ENCODE measurements around the gene RRN3. TPM values are rescaled to one million over a fixed set of nuclear protein-coding genes. Genes with fewer than 3 reads are reported as not detected.
"Not testable (repeated sequence)": the region's sequence is repeated elsewhere in the genome, so short reads cannot be mapped to it uniquely, and the experiment has no call there.

RRN3 gene, protein sequence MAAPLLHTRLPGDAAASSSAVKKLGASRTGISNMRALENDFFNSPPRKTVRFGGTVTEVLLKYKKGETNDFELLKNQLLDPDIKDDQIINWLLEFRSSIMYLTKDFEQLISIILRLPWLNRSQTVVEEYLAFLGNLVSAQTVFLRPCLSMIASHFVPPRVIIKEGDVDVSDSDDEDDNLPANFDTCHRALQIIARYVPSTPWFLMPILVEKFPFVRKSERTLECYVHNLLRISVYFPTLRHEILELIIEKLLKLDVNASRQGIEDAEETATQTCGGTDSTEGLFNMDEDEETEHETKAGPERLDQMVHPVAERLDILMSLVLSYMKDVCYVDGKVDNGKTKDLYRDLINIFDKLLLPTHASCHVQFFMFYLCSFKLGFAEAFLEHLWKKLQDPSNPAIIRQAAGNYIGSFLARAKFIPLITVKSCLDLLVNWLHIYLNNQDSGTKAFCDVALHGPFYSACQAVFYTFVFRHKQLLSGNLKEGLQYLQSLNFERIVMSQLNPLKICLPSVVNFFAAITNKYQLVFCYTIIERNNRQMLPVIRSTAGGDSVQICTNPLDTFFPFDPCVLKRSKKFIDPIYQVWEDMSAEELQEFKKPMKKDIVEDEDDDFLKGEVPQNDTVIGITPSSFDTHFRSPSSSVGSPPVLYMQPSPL
- 27.3 and 36.3 TPM in 2 replicates for total RNA-seq

DNA sequence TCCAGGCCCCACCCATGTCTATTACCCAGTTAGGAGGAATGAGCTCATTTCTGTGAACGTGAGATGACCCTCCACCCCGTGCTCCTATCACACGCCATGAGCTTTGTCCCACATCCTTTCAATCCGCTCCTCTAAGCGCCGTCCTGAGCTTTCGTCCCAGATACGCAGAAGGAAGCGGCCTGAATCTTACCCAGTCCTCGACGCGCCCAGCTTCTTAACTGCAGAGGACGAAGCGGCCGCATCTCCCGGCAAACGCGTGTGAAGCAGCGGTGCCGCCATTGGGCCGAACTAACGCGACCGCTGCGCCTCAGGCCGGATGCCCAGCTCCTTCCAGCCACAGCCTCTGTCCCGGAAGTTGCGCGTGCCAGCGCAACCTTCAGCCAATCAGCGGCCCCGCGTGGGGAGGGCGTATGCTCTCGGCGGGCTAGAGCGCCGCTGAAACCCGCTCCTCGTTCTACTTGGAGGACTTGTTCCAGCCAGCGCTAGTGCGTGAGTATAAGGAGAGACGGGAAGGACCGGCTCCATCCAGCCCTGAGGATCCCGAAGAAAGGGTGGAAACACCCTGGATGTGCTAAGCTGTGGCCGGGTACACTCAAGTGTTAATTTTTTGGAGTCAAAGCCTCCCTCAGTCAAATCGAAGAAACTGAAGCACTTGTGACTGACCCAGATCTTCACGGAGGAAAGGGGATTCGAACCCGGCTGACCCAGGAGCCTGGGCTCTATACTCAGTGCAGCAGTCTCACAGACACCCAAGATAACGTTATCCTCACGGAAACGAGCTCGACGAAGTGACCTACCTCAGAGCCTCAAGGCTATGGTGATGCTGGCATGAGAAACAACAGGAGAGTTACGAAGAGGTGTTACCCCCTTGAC is at the start of gene RRN3:
TSS of gene RRN3 (minus strand) at position 318 of the 873 bp plus-strand sequence. CDS start at position 279, 39 bp downstream.
- DNase-seq (ENCODE audit: low read depth in 2 of 2) = peak; percentile 64 to 92

DNA sequence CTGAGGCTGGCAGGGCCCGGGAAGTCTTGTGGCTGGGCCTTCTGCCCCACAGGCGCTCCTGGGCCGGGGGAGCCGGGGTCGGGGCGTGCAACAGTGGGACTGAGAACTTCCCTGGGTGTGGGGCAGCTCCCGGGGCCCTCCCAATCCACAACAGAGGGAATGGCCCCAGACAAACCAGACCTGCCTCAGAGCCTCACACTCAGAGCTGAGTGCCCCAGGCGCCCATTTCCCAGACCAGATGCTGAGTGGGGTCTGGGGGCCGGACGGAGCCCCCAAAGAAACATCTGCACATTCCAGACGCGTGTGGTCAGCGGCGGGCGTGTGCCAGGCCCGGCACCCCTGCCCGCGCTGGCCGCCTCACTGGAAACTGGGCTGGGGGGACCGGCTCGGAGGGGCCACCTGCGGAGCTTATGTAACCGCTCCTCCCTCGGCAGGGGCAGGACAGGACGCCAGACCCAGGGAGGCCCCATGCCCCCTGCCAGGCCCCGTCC is 49.6 kb upstream of the RRN3 start:
- peak in 1 of 2 donors; percentile 29 for DNase-seq (ENCODE audit: low read depth in 2 of 2)

DNA sequence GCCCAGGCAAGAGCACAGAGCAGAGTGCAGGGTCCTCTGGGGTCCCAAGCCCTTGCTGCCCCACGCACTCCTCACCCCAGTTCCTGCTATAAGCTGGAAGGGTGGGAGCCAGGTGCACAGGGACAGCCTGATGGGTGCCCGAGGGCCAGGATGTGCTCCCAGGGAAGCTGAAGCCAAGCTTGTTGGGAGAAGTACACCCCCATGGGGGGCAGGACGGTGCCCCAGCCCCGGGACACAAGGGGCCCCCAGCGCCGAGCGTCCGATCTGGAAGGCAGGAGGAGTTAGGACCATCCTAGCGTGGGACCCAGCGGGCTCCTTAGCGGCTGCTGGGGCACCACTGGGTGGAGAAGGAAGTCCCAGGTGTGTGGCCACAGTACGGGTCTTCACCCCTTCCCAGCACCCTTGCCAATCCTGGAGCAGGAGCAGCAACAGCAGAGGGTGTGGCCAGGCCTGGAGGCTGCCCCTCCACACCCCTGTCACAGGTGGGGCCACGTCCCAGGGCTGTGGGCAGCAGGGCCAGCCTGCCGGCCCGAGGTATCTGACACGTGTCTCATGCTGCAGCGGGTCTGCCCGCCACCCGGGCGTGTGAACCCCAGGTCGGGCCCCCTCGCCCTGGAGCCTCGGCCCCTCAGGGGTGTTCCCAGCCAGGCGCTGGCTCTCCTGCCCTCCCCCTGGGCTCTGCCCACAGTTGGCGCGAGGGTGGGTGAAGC is 49.0 kb upstream of the RRN3 start:
- not testable (repeated sequence) for DNase-seq (ENCODE audit: low read depth in 2 of 2)

DNA sequence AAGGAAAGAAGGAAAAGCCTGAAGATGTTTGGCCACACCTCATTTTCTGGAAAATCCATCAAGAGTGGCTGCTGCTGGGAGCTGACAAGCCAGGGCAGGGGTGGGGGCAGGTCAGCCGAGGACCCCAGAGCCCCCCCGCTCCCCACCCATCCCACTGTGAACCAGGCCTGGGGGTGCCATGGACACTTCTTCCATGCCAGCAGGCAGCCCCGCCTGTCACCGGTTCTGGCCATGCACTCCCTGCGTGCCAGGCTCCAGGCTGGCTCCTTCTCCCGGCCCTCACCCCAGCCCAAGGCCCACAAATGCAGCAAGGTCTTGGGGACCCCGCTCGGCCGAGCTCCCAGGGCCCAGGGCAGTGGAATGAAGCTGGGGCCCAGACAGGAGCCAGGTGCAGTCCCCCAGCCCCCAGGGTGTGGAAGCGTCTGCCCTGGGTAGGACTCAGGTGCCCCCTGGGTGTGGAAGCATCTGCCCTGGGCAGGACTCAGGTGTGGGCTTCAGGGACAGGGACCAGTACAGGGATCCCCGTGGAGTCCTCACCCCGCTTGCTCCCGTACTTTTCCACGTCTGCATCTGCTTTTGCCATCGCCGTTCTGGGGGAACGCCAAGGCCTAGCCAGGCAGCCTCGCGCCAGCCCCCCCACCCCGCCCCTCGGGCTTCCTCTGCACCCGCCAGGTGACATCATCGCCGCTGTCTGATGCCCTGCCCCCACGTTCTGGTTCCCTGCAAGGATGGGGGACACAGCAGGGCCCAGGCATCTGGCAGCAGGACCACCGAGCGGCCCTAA is 48.2 kb upstream of the RRN3 start:
- not testable (repeated sequence) for DNase-seq (ENCODE audit: low read depth in 2 of 2)

DNA sequence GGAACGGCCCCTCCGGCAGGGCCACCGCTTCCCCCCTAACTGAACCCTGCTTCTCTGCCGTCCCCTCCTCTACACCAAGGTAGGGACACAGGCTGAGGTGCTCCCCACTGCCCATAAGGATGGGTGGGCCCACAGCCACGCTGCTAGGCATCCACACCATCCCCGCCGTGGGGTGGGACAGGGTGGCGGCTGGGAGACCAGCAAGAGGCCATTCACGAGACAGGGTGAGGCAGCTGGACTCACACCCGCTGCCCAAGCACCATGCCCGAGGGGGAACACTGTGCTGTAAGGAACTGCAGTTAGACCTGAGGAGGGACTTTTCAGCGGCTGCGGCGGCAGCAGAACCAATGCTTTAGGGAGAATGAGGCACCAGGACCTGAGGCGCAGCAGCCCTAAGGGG is 47.5 kb upstream of the RRN3 start:
- DNase-seq (ENCODE audit: low read depth in 2 of 2) = no peak

DNA sequence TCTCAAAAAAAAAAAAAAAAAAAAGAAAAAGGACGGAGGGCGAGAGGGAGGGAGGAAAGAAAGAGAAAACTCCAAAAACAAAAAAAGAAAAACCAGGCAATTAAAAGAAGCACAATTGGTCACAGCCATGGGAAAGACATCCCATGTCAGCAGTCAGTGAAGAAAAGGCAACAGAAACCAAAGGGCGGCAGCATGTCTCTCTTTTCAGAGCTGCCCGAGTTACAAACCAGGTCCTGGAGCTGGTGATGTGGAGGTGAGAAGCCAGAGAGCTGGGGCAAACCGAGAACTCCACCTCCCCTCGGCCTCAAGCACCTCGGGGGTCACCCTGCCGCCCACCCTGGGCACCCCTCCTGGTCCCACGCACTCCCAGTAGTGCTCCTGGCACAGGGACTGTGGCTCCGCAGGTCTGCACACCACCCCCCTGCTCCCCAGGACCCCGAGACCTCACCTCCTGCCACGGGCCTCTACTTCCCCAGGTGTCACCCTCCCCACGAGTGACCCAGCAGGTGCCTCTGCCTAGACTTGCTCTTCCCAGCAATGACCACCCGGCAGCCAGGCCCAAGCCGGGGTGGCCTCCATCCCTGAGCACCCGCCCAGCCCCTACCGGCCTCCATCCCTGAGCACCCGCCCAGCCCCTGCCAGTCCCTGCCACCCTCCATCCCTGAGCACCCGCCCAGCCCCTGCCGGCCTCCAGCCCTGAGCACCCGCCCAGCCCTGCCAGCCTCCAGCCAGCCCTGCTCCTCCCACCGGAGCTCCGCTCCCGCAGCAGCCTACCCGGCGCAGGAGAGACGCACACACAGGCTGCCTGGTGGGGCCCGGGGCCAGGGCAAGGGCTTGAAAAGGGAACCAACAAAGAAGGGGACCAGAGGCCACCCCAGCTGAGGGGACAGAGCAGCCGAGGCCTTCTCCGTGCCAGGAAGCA is 46.6 kb upstream of the RRN3 start:
- not testable (repeated sequence) for DNase-seq (ENCODE audit: low read depth in 2 of 2)

DNA sequence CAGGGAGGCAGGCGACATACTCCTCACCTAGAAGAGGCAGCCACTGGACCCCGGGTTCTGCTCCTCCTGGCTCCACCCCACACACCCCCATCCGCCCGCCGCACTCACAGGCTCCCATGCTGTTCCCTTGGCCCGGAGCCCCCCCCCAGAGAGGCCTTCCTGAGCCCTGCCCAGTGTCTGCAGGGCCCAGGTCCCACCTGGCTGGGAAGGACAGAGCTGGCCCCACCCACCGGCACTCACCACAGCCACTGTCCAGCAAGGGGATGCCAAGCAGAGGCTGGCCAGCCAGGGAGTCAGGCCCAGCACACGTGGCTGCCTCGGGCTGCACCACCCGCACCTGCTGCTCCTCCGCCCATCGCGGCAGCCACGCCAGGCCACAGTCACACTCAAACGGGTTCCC is 43.4 kb upstream of the RRN3 start:
- DNase-seq (ENCODE audit: low read depth in 2 of 2) = not testable (repeated sequence)

DNA sequence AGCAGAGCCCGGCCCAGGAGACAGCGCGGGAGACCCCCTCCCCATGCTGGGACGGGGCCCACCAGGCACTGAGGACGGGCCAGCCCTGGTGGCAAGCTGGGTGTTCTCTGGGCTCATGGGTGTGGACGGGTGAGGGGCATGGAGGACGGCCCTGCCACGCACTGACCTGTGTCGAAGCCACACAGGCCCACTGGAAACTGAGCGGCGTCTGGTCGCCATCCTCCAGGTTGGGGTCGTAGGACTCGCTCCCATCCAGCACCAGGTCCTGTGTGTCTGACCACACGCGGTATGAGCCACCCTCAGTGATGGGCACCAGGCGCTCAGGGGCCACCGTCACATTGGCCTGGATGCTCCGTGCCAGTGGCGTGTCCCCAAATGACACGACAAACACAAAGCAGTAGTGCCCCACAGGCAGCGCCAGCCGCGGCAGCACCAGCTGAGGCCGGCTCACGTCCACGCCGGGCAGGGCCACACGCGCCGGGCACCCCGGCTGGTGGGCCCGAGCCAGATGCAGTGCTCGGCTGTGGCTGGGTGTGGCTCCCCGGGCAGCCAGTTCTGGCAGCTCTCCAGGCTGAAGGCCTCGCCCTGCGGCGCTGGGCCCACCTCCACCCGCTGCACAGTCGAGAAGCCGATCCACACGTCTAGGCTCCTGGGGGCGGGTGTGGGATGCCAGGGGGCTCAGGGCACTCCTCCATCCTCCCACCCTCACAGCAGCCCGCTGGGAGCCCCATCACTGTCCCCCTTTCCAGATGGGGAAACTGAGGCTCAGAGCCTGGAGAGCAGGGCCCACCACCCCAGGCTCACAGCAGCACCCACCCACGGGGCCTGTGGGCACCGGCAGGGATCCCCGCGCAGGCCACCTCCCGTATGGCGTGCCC is 41.6 kb upstream of the RRN3 start:
- DNase-seq (ENCODE audit: low read depth in 2 of 2) = not testable (repeated sequence)

DNA sequence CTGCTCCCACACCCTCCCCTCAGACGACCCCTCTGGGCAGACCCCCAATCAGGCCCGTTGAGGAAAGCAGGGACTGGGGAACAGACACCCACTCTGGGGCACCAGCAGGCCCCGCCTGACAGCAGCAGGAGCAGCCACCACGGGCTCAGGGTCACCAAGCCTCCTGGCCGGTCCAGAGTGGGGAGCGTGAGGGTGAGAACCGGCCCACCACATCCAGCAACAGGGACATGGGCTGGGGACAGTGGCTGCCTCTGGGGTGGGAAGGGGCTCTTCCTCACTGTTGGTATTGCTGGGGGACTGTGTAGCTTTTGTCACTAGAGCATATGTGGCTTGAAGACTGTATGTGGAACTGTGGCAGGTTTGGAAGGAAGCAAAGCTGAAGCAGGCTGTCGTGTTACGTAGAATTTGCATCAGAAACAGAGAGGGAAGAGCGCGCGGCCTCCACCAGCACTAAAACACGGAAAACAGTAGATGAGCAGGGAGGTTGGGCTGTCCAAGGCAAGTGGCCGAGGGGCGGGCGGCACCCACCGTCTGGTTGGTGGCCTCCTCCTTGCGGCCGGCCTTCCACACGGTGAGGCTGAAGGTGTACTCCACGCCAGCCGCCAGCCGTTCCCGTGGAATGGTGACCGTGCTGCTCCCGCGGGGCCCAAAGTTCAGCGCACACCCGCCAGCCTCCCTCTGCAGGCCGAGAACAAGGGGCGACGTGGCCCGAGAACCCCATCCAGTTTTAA is 40.8 kb upstream of the RRN3 start:
- DNase-seq (ENCODE audit: low read depth in 2 of 2) = not testable (repeated sequence)

DNA sequence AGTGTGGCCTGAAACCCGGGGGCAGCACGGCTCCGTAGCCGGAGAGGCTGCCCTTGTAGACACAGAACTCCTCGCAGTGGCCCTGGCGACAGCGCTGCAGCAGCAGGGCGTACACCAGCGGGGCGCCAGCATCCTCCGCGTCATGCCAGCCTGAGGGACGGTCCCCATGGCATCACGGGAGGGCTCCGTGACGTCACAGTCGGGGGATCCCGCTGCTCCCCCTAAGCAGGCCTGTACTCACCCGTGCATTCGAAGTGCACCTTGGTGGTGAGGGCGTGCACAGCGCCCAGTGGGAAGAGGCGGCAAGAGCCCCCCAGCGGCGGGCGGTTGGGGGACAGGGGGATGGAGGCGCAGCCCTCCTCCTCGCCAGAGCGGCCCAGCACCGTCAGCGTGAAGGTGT is 39.5 kb upstream of the RRN3 start:
- not testable (repeated sequence) for DNase-seq (ENCODE audit: low read depth in 2 of 2)

DNA sequence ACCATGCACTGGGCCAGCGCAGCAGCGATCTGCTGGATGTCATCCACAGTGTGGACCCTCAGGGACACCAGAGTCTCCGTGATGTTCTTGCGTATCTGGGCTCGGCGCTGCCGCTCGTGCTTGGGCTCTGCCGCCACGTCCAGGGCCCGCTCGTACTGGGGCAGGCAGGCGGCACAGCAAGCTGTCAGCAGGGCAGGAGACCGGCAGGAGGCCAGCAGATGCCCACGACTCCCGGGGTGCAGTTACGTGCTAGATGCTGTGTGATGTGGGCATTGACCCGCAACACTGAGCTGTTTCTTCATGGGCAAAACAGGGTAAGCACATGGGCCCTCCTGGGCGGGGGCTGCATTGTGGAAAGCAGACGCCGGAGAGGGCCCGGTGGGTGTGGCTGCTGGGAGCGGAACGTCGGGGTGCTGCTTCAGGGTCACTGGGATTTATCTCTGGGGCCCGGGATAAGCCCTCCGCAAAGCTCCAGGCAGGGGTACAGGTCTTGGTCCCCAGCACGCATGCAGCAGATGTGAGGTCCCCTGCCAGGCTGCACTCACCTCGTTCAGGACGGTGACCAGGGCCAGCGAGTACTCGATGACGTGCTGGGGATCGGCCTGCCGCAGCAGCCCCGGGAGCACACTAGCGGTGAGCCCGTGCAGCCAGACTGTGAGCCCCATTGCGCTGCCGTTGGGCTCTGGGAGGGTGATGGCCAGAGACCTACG is 38.8 kb upstream of the RRN3 start:
- not testable (repeated sequence) for DNase-seq (ENCODE audit: low read depth in 2 of 2)

DNA sequence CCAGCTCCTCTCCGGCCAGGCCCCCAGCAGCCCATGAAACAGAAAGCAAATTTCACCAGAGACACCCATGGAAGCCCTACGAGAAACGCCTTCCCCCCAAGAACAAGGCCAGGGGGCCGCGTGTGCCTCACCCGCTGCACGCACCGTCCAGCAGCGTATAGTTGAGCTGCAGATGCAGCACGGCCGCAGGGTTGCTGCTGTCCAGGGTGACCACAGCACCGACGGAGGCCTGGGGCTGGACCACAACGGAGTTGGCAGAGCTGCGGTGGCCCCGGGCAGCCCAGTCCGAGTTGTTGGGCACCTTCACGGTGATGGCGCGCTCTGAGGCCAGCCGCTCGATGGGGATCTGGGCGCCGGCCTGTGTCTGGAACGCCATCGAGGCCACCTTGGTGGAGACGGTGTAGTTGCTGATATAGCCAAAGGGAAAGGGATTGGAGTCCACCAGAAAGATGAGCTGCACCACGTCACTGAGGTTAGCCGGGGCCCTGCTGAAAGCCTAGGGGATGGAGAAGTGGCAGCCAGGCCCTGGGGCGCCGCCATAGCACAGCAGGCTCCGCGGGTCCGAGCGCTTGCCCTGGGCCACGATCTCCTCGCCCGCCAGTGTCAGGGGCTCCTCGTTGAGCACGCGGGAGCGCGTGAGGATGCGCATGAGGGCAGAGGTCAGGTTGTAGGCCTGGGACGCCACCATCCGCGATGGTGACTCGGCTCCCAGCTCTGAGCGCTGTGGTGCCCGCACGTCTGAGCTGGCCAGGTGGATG is 37.0 kb upstream of the RRN3 start:
- not testable (repeated sequence) for DNase-seq (ENCODE audit: low read depth in 2 of 2)

DNA sequence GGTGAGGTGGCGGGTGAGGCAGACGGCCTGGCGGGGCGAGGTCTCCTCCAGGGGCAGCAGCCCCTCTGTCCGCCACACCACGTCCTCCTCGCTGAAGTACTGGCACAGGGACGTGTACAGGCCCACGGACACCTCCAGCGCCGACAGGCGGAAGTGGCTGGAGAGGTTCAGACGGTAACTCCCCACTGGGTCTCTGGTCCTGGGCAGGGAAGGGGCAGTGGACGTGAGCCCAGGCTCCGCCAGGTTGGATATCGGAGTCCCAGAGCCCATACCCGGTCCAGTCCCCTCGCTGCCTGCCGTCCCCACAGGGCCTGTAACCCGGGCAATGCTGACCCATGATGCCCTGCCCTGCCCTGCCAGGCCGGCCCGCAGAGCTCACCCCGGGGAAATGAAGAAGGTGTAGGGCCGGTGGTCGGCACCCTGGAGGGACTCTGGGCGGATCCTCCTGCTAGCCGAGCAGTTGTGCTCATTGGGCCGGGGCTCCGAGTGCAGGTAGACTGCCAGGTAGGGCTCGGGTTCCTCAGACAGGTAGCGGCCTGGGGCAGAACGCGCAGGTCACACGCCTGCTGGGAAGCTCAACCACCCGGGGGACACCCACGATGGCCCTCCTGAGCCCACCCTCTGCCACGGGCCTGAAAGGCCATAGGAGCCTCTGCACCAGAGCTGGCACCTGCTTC is 36.3 kb upstream of the RRN3 start:
- DNase-seq (ENCODE audit: low read depth in 2 of 2) = not testable (repeated sequence)

DNA sequence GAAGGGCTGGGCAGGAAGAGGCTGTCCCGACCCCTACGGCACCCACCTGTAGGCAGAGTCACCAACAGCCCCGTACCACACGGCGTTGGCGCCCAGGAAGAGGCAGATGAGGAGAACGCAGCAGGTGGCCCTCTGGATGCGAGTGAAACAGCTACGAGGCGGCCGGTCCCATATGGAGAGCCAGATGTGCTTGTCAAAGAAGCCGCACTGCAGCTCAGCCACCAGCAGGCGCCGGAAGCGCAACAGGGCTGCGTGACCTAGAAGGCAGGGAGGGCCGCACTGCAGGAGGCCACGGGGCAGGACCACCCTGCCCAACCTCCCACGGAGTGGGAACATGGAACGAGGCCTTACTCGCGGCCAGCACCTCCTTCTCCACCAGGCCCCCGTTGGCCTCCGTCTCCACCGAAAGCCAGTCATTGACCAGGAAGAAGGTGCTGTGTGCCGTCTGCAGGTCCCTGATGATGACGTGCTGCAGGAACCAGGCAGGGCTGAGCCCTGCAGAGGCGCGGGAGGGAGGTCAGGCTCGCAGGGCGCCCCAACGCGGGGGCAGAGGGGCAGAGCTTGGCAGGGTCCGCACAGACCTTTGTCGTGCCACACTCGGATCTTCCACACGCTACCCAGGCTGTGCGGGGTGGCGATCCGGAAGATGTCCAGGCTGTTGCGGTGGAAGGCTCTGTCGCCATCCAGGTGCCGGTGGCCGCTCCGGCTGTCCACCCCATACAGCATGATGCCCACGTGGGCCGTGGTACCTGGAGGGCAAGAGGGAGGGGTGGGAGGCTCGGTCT is 33.8 kb upstream of the RRN3 start:
- not testable (repeated sequence) for DNase-seq (ENCODE audit: low read depth in 2 of 2)
